ENCODE measurements around the gene NRL. TPM values are rescaled to one million over a fixed set of nuclear protein-coding genes. Genes with fewer than 3 reads are reported as not detected.

The NRL gene
- total and polyA plus RNA-seq, 9 of the 15 experiments (the other 6 are each of a cell fraction or from before 2014, with no cell fraction given): 0.07 to 2.7 (median 1.4) TPM; not detected in 1

DNA sequence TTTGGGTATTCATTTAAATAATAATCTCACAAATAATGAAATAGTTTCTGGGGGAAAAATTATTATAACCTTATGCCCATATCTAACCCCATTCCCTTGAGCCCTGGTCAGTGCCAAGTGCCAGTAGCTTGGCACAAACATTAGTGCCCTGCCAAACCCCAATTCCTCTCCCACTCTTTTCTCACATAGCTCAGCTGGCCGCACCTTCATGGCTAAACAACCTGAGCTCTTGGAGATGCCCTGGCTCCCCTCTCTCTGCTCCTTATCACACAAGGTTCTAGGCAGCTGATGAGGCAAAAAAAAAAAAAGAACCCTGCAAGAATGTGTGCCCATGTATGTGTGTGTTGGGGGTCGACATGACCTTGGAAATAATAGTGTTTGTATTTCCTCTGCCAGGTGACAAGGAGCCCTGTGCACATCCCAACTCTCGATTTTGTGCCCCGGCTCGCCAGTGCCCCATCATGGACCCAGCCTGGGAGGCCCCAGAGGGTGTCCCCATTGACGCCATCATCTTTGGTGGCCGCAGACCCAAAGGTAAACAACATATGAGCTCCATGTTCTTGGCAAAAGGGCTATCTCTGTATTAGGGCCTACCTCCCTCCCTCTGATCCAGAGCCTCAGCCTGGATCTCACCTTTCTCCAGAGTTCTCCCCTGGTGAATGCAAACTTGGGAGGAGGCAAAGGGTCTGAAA, 12.2 kb downstream of the NRL start:
- WGBS (ENCODE audit: insufficient coverage, low coverage, missing lambda C conversion rate): 90% methylated on average over 6 of the region's 7 CpGs
- ChIA-PET POLR2A (interaction anchor here (0.8 to 2.4 kb wide), 3 partner anchors 8 to 213 kb away, joined by 3 to 13 read pairs (median 13); partner anchors contain the start of genes DCAF11, NRL and PCK2), CTCF (ENCODE audit: low intra/inter-chr PET ratio) (no interaction called here)
- Histone ChIP-seq H3K36me3 (ENCODE audit: control insufficient read depth, insufficient read depth, low read length) (peaks cover 52% of the 10 kb centered on the region; the same call in 2 of the 3 replicates), H3K79me2 (ENCODE audit: control insufficient read depth, insufficient read depth, low read length) (no peaks in the 10 kb centered on the region), H3K9ac (ENCODE audit: insufficient read depth in 1 of 2, low read depth in 2 of 2, low read length in 2 of 2) (no peak overlapping the region), H4K20me1 (replicated peaks; ENCODE audit: control insufficient read depth, insufficient read depth, low read length) (no peaks in the 10 kb centered on the region), H3K9me3 (replicated peaks; ENCODE audit: control insufficient read depth, insufficient read depth, low read depth, low read length) (no peaks in the 10 kb centered on the region; the same call in 1 of the 2 replicates), H3K9me1 (ENCODE audit: control insufficient read depth, insufficient read depth, low read length) (no peaks in the 10 kb centered on the region), H3K4me3 (no peak overlapping the region), H2AFZ (ENCODE audit: low read depth, low read length) (no peak overlapping the region), H3K4me2 (ENCODE audit: insufficient read depth, low read length) (no peak overlapping the region), H3K27ac (ENCODE audit: extremely low read depth, low read depth, low read length) (no peak overlapping the region), H3K4me1 (replicated peaks in 1 of 2; ENCODE audit: control insufficient read depth in 2 of 2, insufficient read depth in 2 of 2, low read length in 2 of 2) (no peaks in the 10 kb centered on the region; a peak in 1 of 5 replicates), H3K27me3 (ENCODE audit: control insufficient read depth in 2 of 2, insufficient read depth in 2 of 2, low read length in 2 of 2) (no peaks in the 10 kb centered on the region)
- ATAC-seq (no peak), FAIRE-seq (no peak), DNase-seq (ENCODE audit: extremely low read depth in 1 of 4, low spot score in 3 of 4) (no peak)
- in situ Hi-C loops (cut with MboI): no loop called here
- no TSS peak for BruUV-seq (replicated peaks)
- intact Hi-C loops (cut with micrococcal nuclease): no loop called here
- no peak for TF ChIP-seq PRPF4 (IDR thresholded peaks at IDR 0.05; ENCODE audit: insufficient read depth, low read depth, low read length, poor library complexity, severe bottlenecking)
- no peak for TF ChIP-seq ADNP (tag; IDR thresholded peaks at IDR 0.05)
- no peak for TF ChIP-seq TCF7 (IDR thresholded peaks at IDR 0.05; ENCODE audit: borderline replicate concordance)
- TF ChIP-seq, protein P1, sequence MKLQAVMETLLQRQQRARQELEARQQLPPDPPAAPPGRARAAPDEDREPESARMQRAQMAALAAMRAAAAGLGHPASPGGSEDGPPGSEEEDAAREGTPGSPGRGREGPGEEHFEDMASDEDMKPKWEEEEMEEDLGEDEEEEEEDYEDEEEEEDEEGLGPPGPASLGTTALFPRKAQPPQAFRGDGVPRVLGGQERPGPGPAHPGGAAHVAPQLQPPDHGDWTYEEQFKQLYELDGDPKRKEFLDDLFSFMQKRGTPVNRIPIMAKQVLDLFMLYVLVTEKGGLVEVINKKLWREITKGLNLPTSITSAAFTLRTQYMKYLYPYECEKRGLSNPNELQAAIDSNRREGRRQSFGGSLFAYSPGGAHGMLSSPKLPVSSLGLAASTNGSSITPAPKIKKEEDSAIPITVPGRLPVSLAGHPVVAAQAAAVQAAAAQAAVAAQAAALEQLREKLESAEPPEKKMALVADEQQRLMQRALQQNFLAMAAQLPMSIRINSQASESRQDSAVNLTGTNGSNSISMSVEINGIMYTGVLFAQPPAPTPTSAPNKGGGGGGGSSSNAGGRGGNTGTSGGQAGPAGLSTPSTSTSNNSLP (IDR thresholded peaks at IDR 0.05; ENCODE audit: borderline replicate concordance, low read depth, low read length): no peak
- no peak for TF ChIP-seq ZNF778 (CRISPR knock-in tag; IDR thresholded peaks at IDR 0.05)
- TF ChIP-seq ZKSCAN1 (IDR thresholded peaks at IDR 0.05; ENCODE audit: low read depth, low read length): no peak
- no peak for TF ChIP-seq NCOA1 (IDR thresholded peaks at IDR 0.05; ENCODE audit: low read depth)
- TF ChIP-seq, protein P2, sequence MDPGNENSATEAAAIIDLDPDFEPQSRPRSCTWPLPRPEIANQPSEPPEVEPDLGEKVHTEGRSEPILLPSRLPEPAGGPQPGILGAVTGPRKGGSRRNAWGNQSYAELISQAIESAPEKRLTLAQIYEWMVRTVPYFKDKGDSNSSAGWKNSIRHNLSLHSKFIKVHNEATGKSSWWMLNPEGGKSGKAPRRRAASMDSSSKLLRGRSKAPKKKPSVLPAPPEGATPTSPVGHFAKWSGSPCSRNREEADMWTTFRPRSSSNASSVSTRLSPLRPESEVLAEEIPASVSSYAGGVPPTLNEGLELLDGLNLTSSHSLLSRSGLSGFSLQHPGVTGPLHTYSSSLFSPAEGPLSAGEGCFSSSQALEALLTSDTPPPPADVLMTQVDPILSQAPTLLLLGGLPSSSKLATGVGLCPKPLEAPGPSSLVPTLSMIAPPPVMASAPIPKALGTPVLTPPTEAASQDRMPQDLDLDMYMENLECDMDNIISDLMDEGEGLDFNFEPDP (CRISPR knock-in tag; IDR thresholded peaks at IDR 0.05): no peak
- TF ChIP-seq ASH1L (IDR thresholded peaks at IDR 0.05; ENCODE audit: borderline replicate concordance, low read depth, partially characterized antibody): no peak
- TF ChIP-seq CHD2 (IDR thresholded peaks at IDR 0.05; ENCODE audit: low read depth, low read length): no peak
- TF ChIP-seq, protein P3, sequence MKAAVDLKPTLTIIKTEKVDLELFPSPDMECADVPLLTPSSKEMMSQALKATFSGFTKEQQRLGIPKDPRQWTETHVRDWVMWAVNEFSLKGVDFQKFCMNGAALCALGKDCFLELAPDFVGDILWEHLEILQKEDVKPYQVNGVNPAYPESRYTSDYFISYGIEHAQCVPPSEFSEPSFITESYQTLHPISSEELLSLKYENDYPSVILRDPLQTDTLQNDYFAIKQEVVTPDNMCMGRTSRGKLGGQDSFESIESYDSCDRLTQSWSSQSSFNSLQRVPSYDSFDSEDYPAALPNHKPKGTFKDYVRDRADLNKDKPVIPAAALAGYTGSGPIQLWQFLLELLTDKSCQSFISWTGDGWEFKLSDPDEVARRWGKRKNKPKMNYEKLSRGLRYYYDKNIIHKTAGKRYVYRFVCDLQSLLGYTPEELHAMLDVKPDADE (conservative IDR thresholded peaks at IDR 0.05; ENCODE audit: control insufficient read depth, low read depth, low read length): no peak
- TF ChIP-seq, protein P4, sequence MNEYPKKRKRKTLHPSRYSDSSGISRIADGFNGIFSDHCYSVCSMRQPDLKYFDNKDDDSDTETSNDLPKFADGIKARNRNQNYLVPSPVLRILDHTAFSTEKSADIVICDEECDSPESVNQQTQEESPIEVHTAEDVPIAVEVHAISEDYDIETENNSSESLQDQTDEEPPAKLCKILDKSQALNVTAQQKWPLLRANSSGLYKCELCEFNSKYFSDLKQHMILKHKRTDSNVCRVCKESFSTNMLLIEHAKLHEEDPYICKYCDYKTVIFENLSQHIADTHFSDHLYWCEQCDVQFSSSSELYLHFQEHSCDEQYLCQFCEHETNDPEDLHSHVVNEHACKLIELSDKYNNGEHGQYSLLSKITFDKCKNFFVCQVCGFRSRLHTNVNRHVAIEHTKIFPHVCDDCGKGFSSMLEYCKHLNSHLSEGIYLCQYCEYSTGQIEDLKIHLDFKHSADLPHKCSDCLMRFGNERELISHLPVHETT (CRISPR knock-in tag; conservative IDR thresholded peaks at IDR 0.05 in 1 of 2, IDR thresholded peaks at IDR 0.05 in 1 of 2): no peak
